ENCODE data around the gene CDKN2B-AS1. TPM values are rescaled to one million over a fixed set of nuclear protein-coding genes. Genes with fewer than 3 reads are reported as not detected.
A peak's percentile ranks its signal among the peaks of the same experiment; 100 is the strongest.

CDKN2B-AS1 gene
- total and polyA plus RNA-seq, 10 donors, result 0.90 to 6.6 (median 2.5) TPM

- no peaks in the 10 kb centered on the region for H3K27me3 ChIP-seq (replicated peaks in 1 of 7)
- TF ChIP-seq POLR2A (IDR thresholded peaks at IDR 0.05) (no peak), CTCF (IDR thresholded peaks at IDR 0.05 in 8 of 11, conservative IDR thresholded peaks at IDR 0.05 in 3 of 11) (no peak), POLR2AphosphoS5 (IDR thresholded peaks at IDR 0.05) (no peak)
- no peak overlapping the region for H3K4me3 ChIP-seq
- no peaks in the 10 kb centered on the region for H3K36me3 ChIP-seq
- H3K27ac ChIP-seq, result no peak overlapping the region
- peaks cover 4 to 31% (median 7%) of the 10 kb centered on the region in 6 donors for H3K4me1 ChIP-seq
- no peak for DNase-seq
- no peaks in the 10 kb centered on the region for H3K9me3 ChIP-seq
- 74 to 81% (median 76%) methylated on average over 8 of the region's 8 CpGs for WGBS, 5 donors
- intact Hi-C loops (cut with DNase I; ENCODE audit: low total_unique reads), result loop anchor here (10.0 kb wide), 1 partner anchor 218 kb away; no protein-coding TSS in a partner anchor
Observed at GRCh38 chr9:22033012-22033630, 38.5 kb downstream of the CDKN2B-AS1 start.

GRCh38 chr9:22035591-22036011, 41.0 kb downstream of the CDKN2B-AS1 start:
- no peak for DNase-seq
- whole genome bisulfite sequencing, 5 donors, result 79 to 95% (median 81%) methylated on average over 2 of the region's 2 CpGs
- intact Hi-C loops (cut with DNase I; ENCODE audit: low total_unique reads), result loop anchor here (10.0 kb wide), 1 partner anchor 221 kb away; no protein-coding TSS in a partner anchor

GRCh38 chr9:22036866-22037626, 42.5 kb downstream of the CDKN2B-AS1 start:
- Histone ChIP-seq H3K4me1 (peaks cover 0 to 26% (median 10%) of the 10 kb centered on the region in 6 donors), H3K27me3 (replicated peaks in 1 of 7) (no peaks in the 10 kb centered on the region), H3K9me3 (no peaks in the 10 kb centered on the region), H3K36me3 (no peaks in the 10 kb centered on the region), H3K27ac (peak overlapping the region in 1 of 8 donors; percentile 8), H3K4me3 (no peak overlapping the region)
- intact Hi-C loops (cut with DNase I; ENCODE audit: low total_unique reads), result loop anchor here (10.0 kb wide), 1 partner anchor 222 kb away; no protein-coding TSS in a partner anchor
- WGBS, 5 donors, result 82 to 89% (median 88%) methylated on average over 4 of the region's 4 CpGs
- TF ChIP-seq POLR2A (IDR thresholded peaks at IDR 0.05), result no peak
- TF ChIP-seq POLR2AphosphoS5 (IDR thresholded peaks at IDR 0.05), result no peak
- no peak for TF ChIP-seq CTCF (IDR thresholded peaks at IDR 0.05 in 8 of 11, conservative IDR thresholded peaks at IDR 0.05 in 3 of 11)
- DNase-seq, result no peak

More at GRCh38 chr9:22035591-22036011, 41.0 kb downstream of the CDKN2B-AS1 start:
- Histone ChIP-seq H3K4me3 (no peak overlapping the region), H3K4me1 (peaks cover 0 to 28% (median 13%) of the 10 kb centered on the region in 6 donors), H3K36me3 (no peaks in the 10 kb centered on the region), H3K27me3 (replicated peaks in 1 of 7) (no peaks in the 10 kb centered on the region), H3K9me3 (no peaks in the 10 kb centered on the region), H3K27ac (peak overlapping the region in 1 of 8 donors; percentile 18)
- TF ChIP-seq POLR2AphosphoS5 (IDR thresholded peaks at IDR 0.05) (no peak), POLR2A (IDR thresholded peaks at IDR 0.05) (no peak), CTCF (IDR thresholded peaks at IDR 0.05 in 8 of 11, conservative IDR thresholded peaks at IDR 0.05 in 3 of 11) (no peak)
